Activated CD8-positive, alpha-beta memory T cell treated with anti-CD3 and anti-CD28 coated beads, Interleukin-2, amount 10 ng/mL, durations not matched to agents 7 days and 5 days (primary cell): ENCODE measurements around the gene KSR2. TPM values are rescaled to one million over a fixed set of nuclear protein-coding genes. Genes with fewer than 3 reads are reported as not detected.

Source experiments
- ATAC-seq: fragments of 150-1000 bp; cut with Tn5 transposase; one replicate; pipeline ENCODE4 v1.10.0; 2021; ENCODE audit warnings: moderate library complexity
- CTCF ChIA-PET: fragments of 350-600 bp; sonication (Branson Sonifier 250); formaldehyde crosslinking; loops from one replicate; lab custom pipeline; 2021; ENCODE audit warnings: antibody characterized with exemption; lab: Charles Lee
- DNase-seq: peaks from one replicate; pipeline ENCODE4 v3.0.0-alpha.2; 2020
- H3K27ac Mint-ChIP-seq: one replicate; pipeline ENCODE4 v1.8.0; 2021; ENCODE audit warnings: mild to moderate bottlenecking, mixed read lengths
- H3K27me3 Mint-ChIP-seq: one replicate; pipeline ENCODE4 v1.8.0; 2021; ENCODE audit warnings: mixed read lengths
- H3K36me3 Mint-ChIP-seq: one replicate; pipeline ENCODE4 v1.8.0; 2021; ENCODE audit warnings: mild to moderate bottlenecking, mixed read lengths
- H3K4me1 Mint-ChIP-seq: one replicate; pipeline ENCODE4 v1.8.0; 2021; ENCODE audit warnings: mixed read lengths
- H3K4me3 Mint-ChIP-seq: one replicate; pipeline ENCODE4 v1.8.0; 2021; ENCODE audit warnings: mild to moderate bottlenecking, moderate library complexity, mixed read lengths
- H3K9me3 Mint-ChIP-seq: one replicate; pipeline ENCODE4 v1.8.0; 2022; ENCODE audit warnings: low read depth, mixed read lengths
- total RNA-seq, 2 experiments: library from RNA; stranded (reverse); gene quantifications; one replicate each; pipeline ENCODE4 v1.2.3, GENCODE V29; 2021

The KSR2 gene
- total RNA-seq, 2 experiments from 2014 or later = not detected

- ATAC-seq (no peak), DNase-seq (no peak)
- Mint-ChIP-seq H3K36me3 (no peaks in the 10 kb centered on the region), H3K27ac (no peak overlapping the region), H3K27me3 (no peaks in the 10 kb centered on the region), H3K9me3 (peaks cover 11% of the 10 kb centered on the region), H3K4me1 (no peaks in the 10 kb centered on the region), H3K4me3 (no peak overlapping the region)
- CTCF ChIA-PET = no interaction called here
Measured at GRCh38 chr12:117421987-117422386, 546.8 kb downstream of the KSR2 start.

DNA sequence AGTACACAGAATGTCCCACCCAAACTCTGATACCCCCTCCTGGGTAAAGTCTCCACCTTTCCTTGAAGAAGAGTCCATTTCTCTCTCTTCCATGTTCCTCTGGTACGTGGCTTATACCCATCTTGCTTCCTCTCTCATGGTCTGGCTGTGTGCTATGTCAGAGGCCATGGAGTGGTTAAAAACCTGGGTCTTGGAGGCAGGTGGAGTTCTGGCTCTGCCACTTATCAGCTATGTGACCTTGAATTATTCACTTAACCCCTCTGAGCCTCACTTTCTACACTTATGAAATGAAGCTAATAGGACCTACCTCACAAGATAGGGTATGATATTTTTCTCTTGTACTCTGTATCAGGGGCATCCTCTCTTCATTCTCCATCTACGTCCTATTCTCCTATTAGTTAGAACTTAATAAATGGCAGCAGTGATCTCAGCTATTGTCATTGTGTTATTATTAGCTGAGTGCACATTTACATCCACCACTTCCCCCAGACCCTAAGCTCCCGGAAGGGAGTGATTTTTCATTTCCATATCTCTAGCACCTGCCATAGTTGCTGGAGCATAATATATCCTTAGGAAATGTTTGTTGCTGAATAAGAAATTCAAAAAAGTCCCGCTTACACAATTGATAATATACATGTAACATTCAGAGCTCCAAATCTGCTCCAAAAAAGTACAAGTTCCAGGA lies 547.6 kb downstream of the KSR2 start:
- Mint-ChIP-seq H3K9me3 (peaks cover 11% of the 10 kb centered on the region), H3K27ac (no peak overlapping the region), H3K27me3 (no peaks in the 10 kb centered on the region), H3K4me1 (no peaks in the 10 kb centered on the region), H3K4me3 (no peak overlapping the region), H3K36me3 (no peaks in the 10 kb centered on the region)
- ATAC-seq (no peak), DNase-seq (no peak)
- CTCF ChIA-PET = no interaction called here

GRCh38 chr12:117417004-117417403 lies 551.8 kb downstream of the KSR2 start:
- Mint-ChIP-seq H3K27ac (no peak overlapping the region), H3K36me3 (no peaks in the 10 kb centered on the region), H3K4me3 (no peak overlapping the region), H3K4me1 (no peaks in the 10 kb centered on the region), H3K27me3 (no peaks in the 10 kb centered on the region), H3K9me3 (peaks cover 4% of the 10 kb centered on the region)
- ATAC-seq (no peak), DNase-seq (no peak)
- CTCF ChIA-PET = no interaction called here

DNA sequence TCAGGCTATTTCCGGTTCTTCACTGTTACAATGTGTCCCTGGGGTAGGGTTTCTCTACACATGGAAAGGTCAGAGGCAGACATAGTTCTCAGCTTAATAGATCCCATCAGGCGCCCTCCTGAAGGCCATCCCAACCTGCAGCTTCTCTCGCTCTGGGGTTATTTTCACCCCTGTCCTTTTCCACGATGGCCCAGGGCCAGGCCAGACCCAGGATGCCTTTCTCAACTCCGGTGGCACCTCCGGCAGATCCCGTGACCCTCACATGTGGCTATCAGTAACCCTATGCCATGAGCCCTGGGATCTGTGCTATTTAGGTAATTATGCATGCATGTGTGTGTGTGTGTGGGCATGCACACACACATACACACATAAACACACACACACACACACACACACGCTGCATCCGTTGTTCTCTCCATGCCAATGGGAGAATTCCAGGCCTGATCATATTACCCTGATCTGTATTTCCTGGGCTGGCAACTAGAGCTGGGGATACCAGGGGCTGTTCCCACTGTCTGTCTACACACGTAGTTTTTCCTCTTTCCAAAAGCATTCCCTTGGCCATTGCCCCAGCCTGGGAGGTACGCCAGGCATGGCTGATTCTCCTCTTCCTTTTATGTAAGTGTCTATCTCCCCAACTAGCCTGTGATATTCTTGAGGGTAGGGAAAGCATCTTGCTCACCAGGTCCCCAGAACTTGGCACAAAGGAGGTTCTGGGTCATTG lies 556.2 kb downstream of the KSR2 start:
- CTCF ChIA-PET = no interaction called here
- DNase-seq = no peak
- no peaks in the 10 kb centered on the region for H3K36me3 Mint-ChIP-seq

DNA sequence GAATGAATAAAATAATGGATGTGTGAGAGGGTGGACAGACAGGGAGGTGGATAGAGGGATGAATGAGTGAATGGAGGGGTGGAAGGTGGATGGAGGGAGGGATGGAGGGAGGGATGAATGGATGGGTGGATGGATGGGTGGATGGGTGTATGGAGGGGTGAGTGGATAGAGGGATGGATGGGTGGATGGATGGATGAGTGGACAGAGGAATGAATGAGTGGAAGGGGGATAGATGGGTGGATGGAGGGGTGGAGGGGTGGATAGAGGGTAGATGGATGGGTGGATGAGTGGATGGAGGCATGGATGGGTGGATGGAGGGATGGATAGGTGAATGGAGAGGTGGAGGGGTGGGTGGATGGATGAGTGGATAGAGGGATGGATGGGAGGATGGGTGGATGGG lies 559.5 kb downstream of the KSR2 start:
- Mint-ChIP-seq H3K4me3 (no peak overlapping the region), H3K4me1 (no peaks in the 10 kb centered on the region), H3K36me3 (no peaks in the 10 kb centered on the region), H3K27ac (no peak overlapping the region), H3K9me3 (no peaks in the 10 kb centered on the region), H3K27me3 (no peaks in the 10 kb centered on the region)
- CTCF ChIA-PET = no interaction called here
- DNase-seq (no peak), ATAC-seq (no peak)

More for the DNA sequence above, 556.2 kb downstream of the KSR2 start:
- ATAC-seq = no peak
- no peak overlapping the region for H3K27ac Mint-ChIP-seq
- no peaks in the 10 kb centered on the region for H3K27me3 Mint-ChIP-seq
- no peaks in the 10 kb centered on the region for H3K4me1 Mint-ChIP-seq
- no peak overlapping the region for H3K4me3 Mint-ChIP-seq
- no peaks in the 10 kb centered on the region for H3K9me3 Mint-ChIP-seq

DNA sequence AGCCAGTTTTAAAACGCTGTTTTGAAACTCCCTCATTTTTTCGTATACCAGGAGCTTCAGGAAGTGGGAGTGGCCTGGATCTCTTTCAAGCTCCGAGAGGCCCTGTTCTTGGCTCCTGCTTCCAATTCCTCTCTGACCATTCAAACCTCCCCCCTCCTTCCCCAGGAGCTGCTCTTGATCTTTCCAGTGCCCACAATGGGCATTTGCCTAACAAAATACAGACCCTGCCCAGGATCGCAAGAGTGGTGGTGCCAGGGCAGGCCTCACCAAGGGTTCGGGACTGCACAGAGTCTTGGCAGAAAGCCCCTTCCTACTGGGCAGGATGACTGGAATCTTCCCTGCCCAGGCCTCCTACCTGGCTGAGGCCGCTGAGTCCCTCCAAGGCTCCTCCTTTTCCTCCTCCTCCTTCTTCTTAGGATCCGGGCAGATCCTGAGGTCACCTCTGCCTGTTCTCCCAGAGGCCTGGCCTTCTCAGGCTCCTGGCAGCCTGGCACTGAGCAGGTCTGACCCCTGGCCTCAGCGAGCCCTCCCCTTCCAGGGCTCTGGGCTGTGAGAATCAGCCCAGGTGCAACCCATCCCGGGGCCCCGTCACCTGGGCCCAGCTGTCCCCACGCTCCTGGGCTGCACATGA lies 560.5 kb downstream of the KSR2 start:
- ATAC-seq = no peak
- DNase-seq = no peak
- no peaks in the 10 kb centered on the region for H3K36me3 Mint-ChIP-seq
- CTCF ChIA-PET = no interaction called here
- no peak overlapping the region for H3K27ac Mint-ChIP-seq
- no peaks in the 10 kb centered on the region for H3K4me1 Mint-ChIP-seq
- no peaks in the 10 kb centered on the region for H3K9me3 Mint-ChIP-seq
- no peaks in the 10 kb centered on the region for H3K27me3 Mint-ChIP-seq
- no peak overlapping the region for H3K4me3 Mint-ChIP-seq

GRCh38 chr12:117404940-117405339 lies 563.9 kb downstream of the KSR2 start:
- Mint-ChIP-seq H3K27ac (no peak overlapping the region), H3K27me3 (no peaks in the 10 kb centered on the region), H3K36me3 (no peaks in the 10 kb centered on the region), H3K9me3 (peaks cover 5% of the 10 kb centered on the region), H3K4me1 (no peaks in the 10 kb centered on the region), H3K4me3 (no peak overlapping the region)
- CTCF ChIA-PET = no interaction called here
- no peak for DNase-seq
- ATAC-seq = no peak

GRCh38 chr12:117404203-117404853 lies 564.5 kb downstream of the KSR2 start:
- no peaks in the 10 kb centered on the region for H3K27me3 Mint-ChIP-seq
- no peaks in the 10 kb centered on the region for H3K4me1 Mint-ChIP-seq
- H3K27ac Mint-ChIP-seq = no peak overlapping the region
- DNase-seq (no peak), ATAC-seq (no peak)
- no peaks in the 10 kb centered on the region for H3K36me3 Mint-ChIP-seq
- peaks cover 5% of the 10 kb centered on the region for H3K9me3 Mint-ChIP-seq
- CTCF ChIA-PET = no interaction called here
- no peak overlapping the region for H3K4me3 Mint-ChIP-seq

DNA sequence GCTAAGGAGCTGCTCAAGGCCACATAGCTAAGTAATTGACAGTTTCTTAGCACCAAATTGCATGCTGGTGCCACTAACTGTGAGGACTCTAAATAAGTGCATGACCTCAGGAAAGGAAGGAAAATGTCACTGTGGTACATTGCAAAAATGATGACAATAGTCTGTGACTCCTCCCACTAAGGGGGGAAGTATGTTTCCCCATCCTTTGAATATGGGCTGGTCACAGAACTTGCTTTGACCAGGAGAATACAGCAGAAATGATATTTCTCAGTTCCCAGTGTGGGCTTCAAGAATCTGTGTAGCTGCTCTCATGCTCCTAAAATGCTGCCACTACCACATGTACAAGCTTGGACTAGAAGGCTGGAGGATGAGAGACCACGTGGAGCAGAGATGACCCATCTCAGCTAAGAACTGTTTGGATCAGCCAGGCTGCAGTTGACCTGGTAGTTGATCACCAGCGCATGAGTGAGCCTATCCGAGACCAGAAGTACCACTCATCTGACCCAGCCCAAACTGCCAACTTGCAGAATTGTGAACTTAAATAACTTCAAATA lies 565.1 kb downstream of the KSR2 start:
- CTCF ChIA-PET = no interaction called here
- Mint-ChIP-seq H3K9me3 (peaks cover 5% of the 10 kb centered on the region), H3K36me3 (no peaks in the 10 kb centered on the region), H3K4me3 (no peak overlapping the region), H3K27ac (no peak overlapping the region), H3K4me1 (no peaks in the 10 kb centered on the region), H3K27me3 (no peaks in the 10 kb centered on the region)
- no peak for DNase-seq
- no peak for ATAC-seq

Other genes starting within 250 kb of the KSR2 start
- 10 to 100 TPM; 55.4 to 55.7 TPM for gene RFC5, start 47.7 kb upstream of the KSR2 start, total RNA-seq
- gene WSB2, start 92.2 kb upstream of the KSR2 start, total RNA-seq = 10 to 100 TPM; 44.1 to 52.1 TPM
- 10 to 100 TPM in 1 of 2 experiments, 1 to 10 TPM in 1; 9.2 to 14.4 TPM for gene VSIG10, start 135.0 kb upstream of the KSR2 start, total RNA-seq
- 100 to 1,000 TPM in 1 of 2 experiments, 10 to 100 TPM in 1; 93.7 to 136 TPM for gene PEBP1, start 167.1 kb upstream of the KSR2 start, total RNA-seq